Epidermal melanocyte (primary cell): ENCODE data around the gene PRLR.

Source experiments
- DNase-seq: peaks from one replicate; pipeline ENCODE4 v3.0.0; 2011; ENCODE audit warnings: low spot score; ENCODE audit not compliant: insufficient read length

PRLR gene

GRCh38 chr5:35236770-35237169 is 6.5 kb upstream of the PRLR start:
- DNase-seq = no peak

GRCh38 chr5:35233601-35234000 is 3.3 kb upstream of the PRLR start:
- no peak for DNase-seq

GRCh38 chr5:35233121-35233520 is 2.8 kb upstream of the PRLR start:
- DNase-seq = no peak

GRCh38 chr5:35232124-35232523 is 1.8 kb upstream of the PRLR start:
- no peak for DNase-seq

GRCh38 chr5:35229076-35230037 is 930 bp downstream of the PRLR start:
- DNase-seq = no peak

GRCh38 chr5:35228310-35228709 is 2.0 kb downstream of the PRLR start:
- DNase-seq = no peak

- no peak for DNase-seq
Measured at GRCh38 chr5:35227720-35228119, 2.6 kb downstream of the PRLR start.

- no peak for DNase-seq
Measured at GRCh38 chr5:35223787-35224395, 6.4 kb downstream of the PRLR start.

GRCh38 chr5:35220967-35221366 is 9.3 kb downstream of the PRLR start:
- no peak for DNase-seq

- DNase-seq = no peak
Measured at GRCh38 chr5:35218981-35219380, 11.3 kb downstream of the PRLR start.

GRCh38 chr5:35214051-35214450 is 16.2 kb downstream of the PRLR start:
- no peak for DNase-seq

- DNase-seq = no peak
Measured at GRCh38 chr5:35213608-35214007, 16.7 kb downstream of the PRLR start.

- no peak for DNase-seq
Measured at GRCh38 chr5:35212122-35212982, 17.9 kb downstream of the PRLR start.

- DNase-seq = no peak
Measured at GRCh38 chr5:35209862-35210261, 20.4 kb downstream of the PRLR start.

- DNase-seq = no peak
Measured at GRCh38 chr5:35205606-35206005, 24.7 kb downstream of the PRLR start.

GRCh38 chr5:35205186-35205585 is 25.1 kb downstream of the PRLR start:
- DNase-seq = no peak

GRCh38 chr5:35203403-35203802 is 26.9 kb downstream of the PRLR start:
- DNase-seq = no peak

GRCh38 chr5:35202319-35203111 is 27.8 kb downstream of the PRLR start:
- peak; percentile 35 for DNase-seq

GRCh38 chr5:35201291-35201690 is 29.0 kb downstream of the PRLR start:
- no peak for DNase-seq

GRCh38 chr5:35199886-35200285 is 30.4 kb downstream of the PRLR start:
- DNase-seq = no peak

- DNase-seq = no peak
Measured at GRCh38 chr5:35198686-35199085, 31.6 kb downstream of the PRLR start.
